HepG2 (cell line): ENCODE results near the gene MST1. TPM values are rescaled to one million over a fixed set of nuclear protein-coding genes. Genes with fewer than 3 reads are reported as not detected.

Source experiments
- ARNT ChIP-seq: fragments of 450-650 bp; IDR thresholded peaks from 2 replicates; pipeline ENCODE4 v1.6.1; 2017
- DR1 ChIP-seq: sonication (generic); formaldehyde crosslinking; IDR thresholded peaks from 2 replicates; pipeline ENCODE4 v1.8.0; 2021; ENCODE audit warnings: mild to moderate bottlenecking, missing genetic modification reagents, inconsistent platforms
- ELK4 ChIP-seq: sonication (generic); formaldehyde crosslinking; IDR thresholded peaks from 2 replicates; pipeline ENCODE4 v1.9.0; 2021; ENCODE audit warnings: missing genetic modification reagents, borderline replicate concordance
- FOXC1 ChIP-seq: sonication (generic); formaldehyde crosslinking; IDR thresholded peaks from 2 replicates; pipeline ENCODE4 v1.8.0; 2022; ENCODE audit warnings: mild to moderate bottlenecking, missing genetic modification reagents, borderline replicate concordance
- HDAC2 ChIP-seq: sonication (generic); formaldehyde crosslinking; IDR thresholded peaks from 2 replicates; pipeline ENCODE4 v1.4.0; 2020; ENCODE audit warnings: missing genetic modification reagents
- MLXIP ChIP-seq: sonication (generic); formaldehyde crosslinking; IDR thresholded peaks from 2 replicates; pipeline ENCODE4 v1.9.0; 2021; ENCODE audit warnings: missing genetic modification reagents, borderline replicate concordance
- NCOA1 ChIP-seq: sonication (generic); formaldehyde crosslinking; IDR thresholded peaks from 2 replicates; pipeline ENCODE4 v1.9.0; 2021; ENCODE audit warnings: missing genetic modification reagents
- NFYB ChIP-seq: sonication (generic); formaldehyde crosslinking; IDR thresholded peaks from 2 replicates; pipeline ENCODE4 v1.4.0; 2020; ENCODE audit warnings: missing genetic modification reagents
- PRDM4 ChIP-seq: sonication (generic); formaldehyde crosslinking; IDR thresholded peaks from 2 replicates; pipeline ENCODE4 v1.9.0; 2021; ENCODE audit warnings: missing genetic modification reagents, borderline replicate concordance
- RAD51 ChIP-seq: fragments of 450-650 bp; IDR thresholded peaks from 2 replicates; pipeline ENCODE4 v1.6.1; 2016; ENCODE audit warnings: borderline replicate concordance
- SALL1 ChIP-seq: sonication (generic); formaldehyde crosslinking; IDR thresholded peaks from 2 replicates; pipeline ENCODE4 v1.8.0; 2022; ENCODE audit warnings: mild to moderate bottlenecking, missing genetic modification reagents
- SNAPC2 ChIP-seq: sonication (generic); formaldehyde crosslinking; IDR thresholded peaks from 2 replicates; pipeline ENCODE4 v1.8.1; 2022; ENCODE audit warnings: mild to moderate bottlenecking, missing genetic modification reagents
- U2AF1 ChIP-seq: fragments of 200-400 bp; formaldehyde crosslinking; optimal IDR thresholded peaks from 2 replicates; pipeline ENCODE3; 2017; ENCODE audit warnings: mild to moderate bottlenecking, low read depth, low read length
- ZBTB1 ChIP-seq: sonication (generic); formaldehyde crosslinking; IDR thresholded peaks from 2 replicates; pipeline ENCODE4 v1.4.0; 2020; ENCODE audit warnings: missing genetic modification reagents, borderline replicate concordance
- ZBTB4 ChIP-seq: sonication (generic); formaldehyde crosslinking; IDR thresholded peaks from 2 replicates; pipeline ENCODE4 v1.4.0; 2020; ENCODE audit warnings: missing genetic modification reagents, mild to moderate bottlenecking, borderline replicate concordance
- ZNF121 ChIP-seq: sonication (generic); formaldehyde crosslinking; IDR thresholded peaks from 2 replicates; pipeline ENCODE4 v1.5.0; 2020; ENCODE audit warnings: mild to moderate bottlenecking, missing genetic modification reagents
- ZNF18 ChIP-seq: sonication (generic); formaldehyde crosslinking; IDR thresholded peaks from 2 replicates; pipeline ENCODE4 v1.8.0; 2022; ENCODE audit warnings: mild to moderate bottlenecking, missing genetic modification reagents; ENCODE audit not compliant: insufficient replicate concordance
- polyA plus RNA-seq, 8 experiments: library from polyadenylated mRNA; depleted of rRNA in 3 of 8; stranded (reverse) in 7 of 8; unstranded in 1 of 8; fragments of >200 nt; fragmentation: Illumina TruSeq in 4 of 8; extraction: Trizol in 4 of 8; gene quantifications; 2 replicates each; pipeline versions ENCODE4 v1.2.1 to v1.2.3, GENCODE V29; 2011 to 2016; ENCODE audit warnings: low read depth in 4 of 8, missing spikeins in 1 of 8, mixed read lengths in 1 of 8; ENCODE audit not compliant: insufficient read depth in 1 of 8
- total RNA-seq, 5 experiments: library from RNA; depleted of rRNA; stranded (reverse); fragments of >200 nt; fragmentation: Illumina TruSeq; extraction: Trizol; gene quantifications; 2 replicates each; pipeline ENCODE4 v1.2.3, GENCODE V29; 2016; ENCODE audit warnings: low read depth in 1 of 5

Gene MST1
- total and polyA plus RNA-seq, 2 of the 13 experiments (the other 11 are each of a cell fraction or from before 2014, with no cell fraction given): 189 to 452 TPM

GRCh38 chr3:49673715-49674496 lies 15.4 kb downstream of the MST1 start, which contains the start of gene APEH (continued):
- TF ChIP-seq ELK4 (CRISPR knock-in tag) (no peak), NFYB (peak; percentile 65), ARNT (no peak), HDAC2 (CRISPR knock-in tag) (no peak; the same call in none of the 2 replicates), MLXIP (CRISPR knock-in tag) (peak; percentile 37; the same call in 1 of the 2 replicates), NCOA1 (CRISPR knock-in tag) (no peak), DR1 (CRISPR knock-in tag) (peak; percentile 53; the same call in 1 of the 2 replicates), ZNF121 (CRISPR knock-in tag) (no peak), ZBTB4 (0 out of 2 replicates have a peak, but pooled peaks have one; percentile 10), U2AF1 (no peak), SALL1 (CRISPR knock-in tag) (peak; percentile 38; the same call in 1 of the 2 replicates), RAD51 (no peak), SNAPC2 (CRISPR knock-in tag) (no peak; the same call in 1 of the 2 replicates), PRDM4 (CRISPR knock-in tag) (no peak), FOXC1 (CRISPR knock-in tag) (peak; percentile 67), ZNF18 (CRISPR knock-in tag) (peak; percentile 97), ZBTB1 (CRISPR knock-in tag) (no peak)
